Measurements from ENCODE around the gene COL9A1.
"Not testable (repeated sequence)": the region's sequence is repeated elsewhere in the genome, so short reads cannot be mapped to it uniquely, and the experiment has no call there.

Gene COL9A1

DNA sequence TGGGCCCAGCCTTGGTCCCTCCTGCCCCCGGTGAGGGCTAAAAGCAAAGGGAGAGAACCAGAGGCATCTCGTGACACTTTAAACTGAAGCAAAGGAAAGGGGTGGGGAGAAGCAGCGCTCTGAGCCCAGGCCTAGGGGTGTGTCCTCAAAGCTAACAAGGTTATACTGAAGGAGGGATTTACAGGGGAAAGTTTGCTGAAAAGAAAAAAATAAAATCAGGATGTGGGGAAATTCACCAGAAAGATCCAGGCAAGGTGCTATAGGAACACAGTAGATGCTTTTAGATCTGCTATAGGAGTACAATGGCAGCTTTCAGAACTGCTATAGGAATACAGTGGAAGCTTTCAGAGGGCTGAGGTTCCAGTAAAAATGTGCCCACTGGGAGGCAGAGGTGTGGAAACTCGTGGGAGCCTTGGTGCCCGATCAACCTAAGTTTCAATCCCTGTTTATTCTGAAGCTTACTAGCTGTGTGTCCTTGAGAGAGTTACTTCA, at the start of gene COL9A1:
Gene COL9A1, minus strand, starts transcription at position 51 of the 492 bp plus-strand sequence. CDS start 160 bp downstream, outside the sequence.
- TF ChIP-seq LEF1 (IDR thresholded peaks at IDR 0.05; ENCODE audit: borderline replicate concordance) (no peak), L3MBTL2 (conservative IDR thresholded peaks at IDR 0.05) (no peak), FOXA1 (IDR thresholded peaks at IDR 0.05) (no peak)
- ChIA-PET POLR2A (no interaction called here), CTCF (interaction anchor here (1.5 to 2.9 kb wide), 2 partner anchors 66 to 82 kb away, joined by 6 to 10 read pairs; no protein-coding TSS in a partner anchor)
- no peak for DNase-seq (ENCODE audit: extremely low spot score)

DNA sequence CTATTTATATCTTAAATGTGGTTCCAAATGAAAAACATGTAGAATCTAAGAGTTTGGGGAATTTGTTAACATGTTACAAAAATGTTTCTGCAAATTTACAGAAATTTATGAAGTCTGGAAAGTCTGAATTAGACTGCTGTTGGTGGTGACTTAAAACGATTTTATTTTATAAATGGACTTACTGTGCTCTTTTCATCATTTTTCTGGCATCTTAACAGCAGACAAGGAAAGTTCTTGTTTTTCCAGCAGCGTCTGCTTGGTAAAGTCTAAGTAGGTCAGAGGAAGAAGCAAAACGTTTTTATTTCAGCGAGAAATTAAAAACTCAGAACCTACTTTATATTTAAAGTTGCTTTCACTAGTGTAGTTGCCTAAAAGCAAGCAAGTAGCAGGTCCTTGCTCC, 48.6 kb upstream of the COL9A1 start:
- CTCF ChIA-PET = no interaction called here
- no peak for TF ChIP-seq SUZ12 (IDR thresholded peaks at IDR 0.05)
- TF ChIP-seq, protein P1, sequence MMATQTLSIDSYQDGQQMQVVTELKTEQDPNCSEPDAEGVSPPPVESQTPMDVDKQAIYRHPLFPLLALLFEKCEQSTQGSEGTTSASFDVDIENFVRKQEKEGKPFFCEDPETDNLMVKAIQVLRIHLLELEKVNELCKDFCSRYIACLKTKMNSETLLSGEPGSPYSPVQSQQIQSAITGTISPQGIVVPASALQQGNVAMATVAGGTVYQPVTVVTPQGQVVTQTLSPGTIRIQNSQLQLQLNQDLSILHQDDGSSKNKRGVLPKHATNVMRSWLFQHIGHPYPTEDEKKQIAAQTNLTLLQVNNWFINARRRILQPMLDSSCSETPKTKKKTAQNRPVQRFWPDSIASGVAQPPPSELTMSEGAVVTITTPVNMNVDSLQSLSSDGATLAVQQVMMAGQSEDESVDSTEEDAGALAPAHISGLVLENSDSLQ (IDR thresholded peaks at IDR 0.05) = no peak
- TF ChIP-seq FOXA1 (IDR thresholded peaks at IDR 0.05) = no peak
- no peak for TF ChIP-seq SP1 (IDR thresholded peaks at IDR 0.05)
- TF ChIP-seq FOXK2 (IDR thresholded peaks at IDR 0.05) = no peak
- no peak for TF ChIP-seq FOXM1 (IDR thresholded peaks at IDR 0.05; ENCODE audit: borderline replicate concordance)
- no peak for TF ChIP-seq BHLHE40 (IDR thresholded peaks at IDR 0.05; ENCODE audit: borderline replicate concordance)
- TF ChIP-seq ARNT (IDR thresholded peaks at IDR 0.05) = no peak
- no peak for TF ChIP-seq CTBP1 (IDR thresholded peaks at IDR 0.05; ENCODE audit: borderline replicate concordance)
- no peak for DNase-seq (ENCODE audit: extremely low spot score)
- POLR2A ChIA-PET = no interaction called here

GRCh38 chr6:70345619-70346018, 42.7 kb upstream of the COL9A1 start:
- DNase-seq (ENCODE audit: extremely low spot score) = no peak
- TF ChIP-seq FOXM1 (IDR thresholded peaks at IDR 0.05; ENCODE audit: borderline replicate concordance) (no peak), TARDBP (IDR thresholded peaks at IDR 0.05) (no peak), FOXK2 (IDR thresholded peaks at IDR 0.05) (no peak), HDGF (IDR thresholded peaks at IDR 0.05; ENCODE audit: borderline replicate concordance) (no peak), SUZ12 (IDR thresholded peaks at IDR 0.05) (no peak), BHLHE40 (IDR thresholded peaks at IDR 0.05; ENCODE audit: borderline replicate concordance) (no peak), ZNF384 (IDR thresholded peaks at IDR 0.05) (no peak), CTBP1 (IDR thresholded peaks at IDR 0.05; ENCODE audit: borderline replicate concordance) (no peak), LEF1 (IDR thresholded peaks at IDR 0.05; ENCODE audit: borderline replicate concordance) (no peak), ELF4 (IDR thresholded peaks at IDR 0.05) (no peak), ARNT (IDR thresholded peaks at IDR 0.05) (no peak), NFRKB (IDR thresholded peaks at IDR 0.05) (no peak)
- TF ChIP-seq, protein P1 (IDR thresholded peaks at IDR 0.05) = no peak
- CTCF ChIA-PET = interaction anchor here (0.6 to 2.1 kb wide), 3 partner anchors 24 to 605 kb away, joined by 3 to 5 read pairs (median 3); no protein-coding TSS in a partner anchor
- POLR2A ChIA-PET = no interaction called here

- TF ChIP-seq HDGF (IDR thresholded peaks at IDR 0.05; ENCODE audit: borderline replicate concordance) = no peak
- no peak for TF ChIP-seq ZNF384 (IDR thresholded peaks at IDR 0.05)
- no peak for TF ChIP-seq FOXK2 (IDR thresholded peaks at IDR 0.05)
- TF ChIP-seq, protein P1 (IDR thresholded peaks at IDR 0.05) = no peak
- TF ChIP-seq L3MBTL2 (conservative IDR thresholded peaks at IDR 0.05) = no peak
- no peak for TF ChIP-seq BHLHE40 (IDR thresholded peaks at IDR 0.05; ENCODE audit: borderline replicate concordance)
- no peak for TF ChIP-seq ARNT (IDR thresholded peaks at IDR 0.05)
- TF ChIP-seq SUZ12 (IDR thresholded peaks at IDR 0.05) = no peak
- no peak for TF ChIP-seq SP1 (IDR thresholded peaks at IDR 0.05)
- no peak for TF ChIP-seq FOXM1 (IDR thresholded peaks at IDR 0.05; ENCODE audit: borderline replicate concordance)
- TF ChIP-seq NFRKB (IDR thresholded peaks at IDR 0.05) = no peak
- TF ChIP-seq CTBP1 (IDR thresholded peaks at IDR 0.05; ENCODE audit: borderline replicate concordance) = no peak
- TF ChIP-seq ELF4 (IDR thresholded peaks at IDR 0.05) = no peak
- TF ChIP-seq LEF1 (IDR thresholded peaks at IDR 0.05; ENCODE audit: borderline replicate concordance) = no peak
- no peak for TF ChIP-seq FOXA1 (IDR thresholded peaks at IDR 0.05)
- TF ChIP-seq TARDBP (IDR thresholded peaks at IDR 0.05) = no peak
- ChIA-PET CTCF (interaction anchor here (0.7 kb wide), 1 partner anchor 122 kb away, joined by 3 read pairs; no protein-coding TSS in a partner anchor), POLR2A (no interaction called here)
- DNase-seq (ENCODE audit: extremely low spot score) = no peak
Measured at GRCh38 chr6:70343313-70343712, 40.4 kb upstream of the COL9A1 start.

- DNase-seq (ENCODE audit: extremely low spot score); CTCF ChIA-PET; POLR2A ChIA-PET: not testable (repeated sequence)
Measured at GRCh38 chr6:70339810-70340209, 36.9 kb upstream of the COL9A1 start.

GRCh38 chr6:70338775-70339174, 35.9 kb upstream of the COL9A1 start:
- TF ChIP-seq ELF4 (IDR thresholded peaks at IDR 0.05) (no peak), LEF1 (IDR thresholded peaks at IDR 0.05; ENCODE audit: borderline replicate concordance) (no peak), FOXM1 (IDR thresholded peaks at IDR 0.05; ENCODE audit: borderline replicate concordance) (no peak), SUZ12 (IDR thresholded peaks at IDR 0.05) (no peak), NFRKB (IDR thresholded peaks at IDR 0.05) (no peak), FOXA1 (IDR thresholded peaks at IDR 0.05) (no peak), TARDBP (IDR thresholded peaks at IDR 0.05) (no peak), CTBP1 (IDR thresholded peaks at IDR 0.05; ENCODE audit: borderline replicate concordance) (no peak)
- TF ChIP-seq, protein P1 (IDR thresholded peaks at IDR 0.05) = no peak
- DNase-seq (ENCODE audit: extremely low spot score) = no peak
- ChIA-PET POLR2A (no interaction called here), CTCF (interaction anchor here (0.5 kb wide), 1 partner anchor 26 kb away, joined by 3 read pairs; no protein-coding TSS in a partner anchor)

Data from HEK293T (cell line).